HFF-Myc (cell line): ENCODE results near the gene ISY1.
"Not testable (repeated sequence)": the region's sequence is repeated elsewhere in the genome, so short reads cannot be mapped to it uniquely, and the experiment has no call there.

Source experiments
- DNase-seq: peaks from one replicate; pipeline ENCODE4 v3.0.0-alpha.2; 2011; ENCODE audit warnings: low read depth; ENCODE audit errors: extremely low read depth
- H3K4me3 ChIP-seq: replicated peaks from 2 replicates; pipeline ENCODE4 v1.5.1; 2011; ENCODE audit warnings: low read depth, mild to moderate bottlenecking, control low read depth, low read length
- CTCF ChIP-seq: IDR thresholded peaks from 2 replicates; pipeline ENCODE4 v1.5.1; 2012; ENCODE audit warnings: mild to moderate bottlenecking, low read depth, low read length, control low read depth; ENCODE audit errors: missing control alignments

ISY1 gene

DNA sequence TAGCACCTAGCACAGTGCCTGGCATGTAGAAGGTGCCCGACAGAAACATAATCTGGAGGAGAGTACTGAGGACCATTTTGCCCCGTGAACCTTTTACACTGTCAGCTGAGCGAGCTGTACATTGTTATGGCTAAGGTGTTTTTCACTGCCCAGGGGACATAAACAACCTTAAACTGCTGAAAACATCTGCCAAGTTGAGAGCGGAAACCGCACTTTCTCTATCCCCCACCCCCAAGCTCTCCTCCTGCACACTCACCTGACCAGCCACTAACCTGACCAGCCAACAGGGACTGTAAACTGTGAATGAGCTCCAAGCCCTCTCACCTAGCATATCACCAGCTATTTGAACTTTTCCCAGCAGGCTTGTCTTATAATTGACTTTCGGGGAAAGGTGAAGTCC lies 56.8 kb downstream of the ISY1 start:
- no peak for DNase-seq
- H3K4me3 ChIP-seq = no peak overlapping the region
- TF ChIP-seq CTCF = no peak

- no peak for DNase-seq
- TF ChIP-seq CTCF = no peak
- no peak overlapping the region for H3K4me3 ChIP-seq
These were observed 57.6 kb downstream of the ISY1 start for GRCh38 chr3:129103296-129103695.

DNA sequence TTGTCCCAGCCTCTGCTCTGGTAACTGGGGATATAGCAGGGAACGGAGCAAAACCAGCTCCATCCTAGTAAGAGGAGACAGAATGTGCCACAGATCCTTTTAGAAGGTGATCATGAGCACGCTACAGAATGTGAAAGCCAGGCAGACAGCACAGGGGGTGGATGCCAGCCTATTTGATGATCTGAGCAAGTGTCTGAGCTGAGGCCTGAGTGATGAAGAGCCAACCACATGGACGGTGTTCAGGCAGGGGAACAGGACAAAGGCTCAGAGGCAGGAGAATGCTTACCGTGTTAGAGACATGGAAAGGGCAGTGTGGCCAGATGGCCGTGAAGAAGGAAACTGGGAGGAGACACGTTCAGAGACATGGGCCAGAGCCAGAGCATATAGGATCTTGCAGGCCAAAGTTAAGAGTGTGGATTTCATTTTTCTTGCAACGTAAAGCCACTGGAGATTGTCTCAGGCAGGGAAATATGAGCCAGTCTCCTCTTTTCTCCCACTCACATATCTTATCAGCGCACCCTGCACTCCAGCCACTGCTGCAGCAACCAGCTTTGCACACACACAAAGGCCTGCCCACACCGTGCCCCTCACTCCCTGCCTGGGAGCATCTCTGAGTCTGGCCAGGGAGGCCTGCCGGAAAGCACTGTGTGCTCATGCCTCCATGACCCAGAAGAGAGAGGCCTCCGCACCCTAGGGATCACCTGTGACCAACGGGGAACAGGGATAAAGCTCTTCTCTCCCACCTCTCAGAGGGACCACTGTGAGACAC lies 59.3 kb downstream of the ISY1 start:
- no peak for TF ChIP-seq CTCF
- no peak for DNase-seq
- no peak overlapping the region for H3K4me3 ChIP-seq

GRCh38 chr3:129100274-129100673 lies 60.6 kb downstream of the ISY1 start:
- DNase-seq = no peak
- no peak for TF ChIP-seq CTCF
- H3K4me3 ChIP-seq = no peak overlapping the region

GRCh38 chr3:129095285-129095684 lies 65.6 kb downstream of the ISY1 start:
- no peak overlapping the region for H3K4me3 ChIP-seq
- TF ChIP-seq CTCF = no peak
- no peak for DNase-seq

GRCh38 chr3:129088312-129088711 lies 72.6 kb downstream of the ISY1 start:
- DNase-seq = not testable (repeated sequence)

GRCh38 chr3:129087904-129088303 lies 73.0 kb downstream of the ISY1 start:
- not testable (repeated sequence) for H3K4me3 ChIP-seq, DNase-seq

More at GRCh38 chr3:129088312-129088711, 72.6 kb downstream of the ISY1 start:
- H3K4me3 ChIP-seq = not testable (repeated sequence)

- DNase-seq = no peak
- no peak overlapping the region for H3K4me3 ChIP-seq
- TF ChIP-seq CTCF = no peak
These were observed 73.6 kb downstream of the ISY1 start for GRCh38 chr3:129087138-129087702.
